HEK293 (cell line): Measurements from ENCODE around the gene ADGRF3.
"Not testable (repeated sequence)": the region's sequence is repeated elsewhere in the genome, so short reads cannot be mapped to it uniquely, and the experiment has no call there.

Source experiments
- CTCF ChIA-PET: fragments of 350-600 bp; formaldehyde crosslinking; extraction: SDS; loops from one replicate; lab custom pipeline; 2021; ENCODE audit warnings: antibody characterized with exemption; lab: Yijun Ruan, JAX
- POLR2A ChIA-PET: fragments of 300-600 bp; formaldehyde crosslinking; extraction: SDS; loops from one replicate; lab custom pipeline; 2020; ENCODE audit warnings: antibody characterized with exemption, inconsistent platforms; lab: Yijun Ruan, JAX
- H3K27ac ChIP-seq: fragments of 200-500 bp; sonication (Bioruptor generic); 2 replicates; pipeline ENCODE4 v1.5.1; 2014; ENCODE audit warnings: low read depth, low read length, control low read depth, inconsistent platforms; ENCODE audit errors: extremely low read depth
- H3K36me3 ChIP-seq, 2 experiments: fragments of 200-500 bp in 1 of 2; sonication (Bioruptor generic) in 1 of 2; 1 replicate in 1 of 2; 2 replicates in 1 of 2; pipeline ENCODE4 v1.5.1; 2014 to 2017; ENCODE audit warnings: inconsistent platforms in 2 of 2, low read length in 2 of 2; ENCODE audit not compliant: control insufficient read depth in 2 of 2, insufficient read depth in 1 of 2
- H3K4me1 ChIP-seq: fragments of 200-500 bp; sonication (Bioruptor generic); 2 replicates; pipeline ENCODE4 v1.5.1; 2014; ENCODE audit warnings: mild to moderate bottlenecking, low read length, inconsistent platforms; ENCODE audit not compliant: control insufficient read depth, insufficient read depth
- H3K4me3 ChIP-seq: 2 replicates; pipeline ENCODE4 v1.5.1; 2011; ENCODE audit warnings: low read depth, mild to moderate bottlenecking, control low read depth, low read length, moderate library complexity
- H3K9me3 ChIP-seq: fragments of 200-500 bp; sonication (Bioruptor generic); 2 replicates; pipeline ENCODE4 v1.5.1; 2014; ENCODE audit warnings: low read depth, low read length, inconsistent platforms; ENCODE audit not compliant: control insufficient read depth, insufficient read depth
- HIC1 ChIP-seq: fragments of 450-650 bp; formaldehyde crosslinking; IDR thresholded peaks from 2 replicates; pipeline ENCODE4 v1.5.1; 2016; ENCODE audit warnings: missing biosample characterization, missing genetic modification characterization
- KLF16 ChIP-seq: fragments of 450-650 bp; formaldehyde crosslinking; IDR thresholded peaks from 2 replicates; pipeline ENCODE4 v1.5.1; 2017; ENCODE audit warnings: missing biosample characterization, missing genetic modification characterization
- ZBTB17 ChIP-seq: fragments of 450-650 bp; formaldehyde crosslinking; IDR thresholded peaks from 2 replicates; pipeline ENCODE4 v1.5.1; 2016; ENCODE audit warnings: missing biosample characterization, missing genetic modification characterization
- ZBTB20 ChIP-seq: fragments of 450-650 bp; formaldehyde crosslinking; IDR thresholded peaks from 2 replicates; pipeline ENCODE4 v1.5.1; 2016; ENCODE audit warnings: missing biosample characterization, missing genetic modification characterization
- ZBTB8A ChIP-seq: fragments of 450-650 bp; formaldehyde crosslinking; IDR thresholded peaks from 2 replicates; pipeline ENCODE4 v1.5.1; 2016; ENCODE audit warnings: missing biosample characterization, missing genetic modification characterization
- ZNF239 ChIP-seq: fragments of 450-650 bp; formaldehyde crosslinking; IDR thresholded peaks from 2 replicates; pipeline ENCODE4 v1.5.1; 2016; ENCODE audit warnings: missing biosample characterization, missing genetic modification characterization
- ZNF311 ChIP-seq: fragments of 450-650 bp; formaldehyde crosslinking; IDR thresholded peaks from 2 replicates; pipeline ENCODE4 v1.5.1; 2017; ENCODE audit warnings: missing biosample characterization, missing genetic modification characterization, borderline replicate concordance
- ZNF394 ChIP-seq: fragments of 450-650 bp; formaldehyde crosslinking; IDR thresholded peaks from 2 replicates; pipeline ENCODE4 v1.5.1; 2016; ENCODE audit warnings: missing biosample characterization, missing genetic modification characterization, mild to moderate bottlenecking, moderate library complexity, borderline replicate concordance
- ZNF416 ChIP-seq: fragments of 450-650 bp; formaldehyde crosslinking; IDR thresholded peaks from 2 replicates; pipeline ENCODE4 v1.5.1; 2016; ENCODE audit warnings: missing biosample characterization, missing genetic modification characterization
- ZNF600 ChIP-seq: fragments of 450-650 bp; formaldehyde crosslinking; IDR thresholded peaks from 2 replicates; pipeline ENCODE4 v1.5.1; 2016; ENCODE audit warnings: missing biosample characterization, missing genetic modification characterization
- ZNF658 ChIP-seq: fragments of 450-650 bp; formaldehyde crosslinking; IDR thresholded peaks from 2 replicates; pipeline ENCODE4; 2016; ENCODE audit warnings: missing biosample characterization, missing genetic modification characterization
- ZNF76 ChIP-seq: fragments of 450-650 bp; formaldehyde crosslinking; IDR thresholded peaks from 2 replicates; pipeline ENCODE4; 2016; ENCODE audit warnings: low read depth, missing biosample characterization, missing genetic modification characterization, borderline replicate concordance
- ZSCAN4 ChIP-seq: fragments of 450-650 bp; formaldehyde crosslinking; IDR thresholded peaks from 2 replicates; pipeline ENCODE4 v1.5.1; 2017; ENCODE audit warnings: missing biosample characterization, missing genetic modification characterization
- TF ChIP-seq, protein P1 (sequence below): fragments of 450-650 bp; formaldehyde crosslinking; IDR thresholded peaks from 2 replicates; pipeline ENCODE4 v1.5.1; 2017; ENCODE audit warnings: missing biosample characterization, missing genetic modification characterization
- TF ChIP-seq, protein P2 (sequence below): fragments of 450-650 bp; formaldehyde crosslinking; IDR thresholded peaks from 2 replicates; pipeline ENCODE4 v1.5.1; 2017; ENCODE audit warnings: missing biosample characterization, mild to moderate bottlenecking, missing genetic modification characterization, moderate library complexity
- TF ChIP-seq, protein P3 (sequence below): fragments of 450-650 bp; formaldehyde crosslinking; IDR thresholded peaks from 2 replicates; pipeline ENCODE4 v1.5.0; 2017; ENCODE audit warnings: missing biosample characterization, missing genetic modification characterization, borderline replicate concordance

Gene ADGRF3

GRCh38 chr2:26355038-26355995 is 8.7 kb upstream of the ADGRF3 start (continued):
- TF ChIP-seq, protein P1, sequence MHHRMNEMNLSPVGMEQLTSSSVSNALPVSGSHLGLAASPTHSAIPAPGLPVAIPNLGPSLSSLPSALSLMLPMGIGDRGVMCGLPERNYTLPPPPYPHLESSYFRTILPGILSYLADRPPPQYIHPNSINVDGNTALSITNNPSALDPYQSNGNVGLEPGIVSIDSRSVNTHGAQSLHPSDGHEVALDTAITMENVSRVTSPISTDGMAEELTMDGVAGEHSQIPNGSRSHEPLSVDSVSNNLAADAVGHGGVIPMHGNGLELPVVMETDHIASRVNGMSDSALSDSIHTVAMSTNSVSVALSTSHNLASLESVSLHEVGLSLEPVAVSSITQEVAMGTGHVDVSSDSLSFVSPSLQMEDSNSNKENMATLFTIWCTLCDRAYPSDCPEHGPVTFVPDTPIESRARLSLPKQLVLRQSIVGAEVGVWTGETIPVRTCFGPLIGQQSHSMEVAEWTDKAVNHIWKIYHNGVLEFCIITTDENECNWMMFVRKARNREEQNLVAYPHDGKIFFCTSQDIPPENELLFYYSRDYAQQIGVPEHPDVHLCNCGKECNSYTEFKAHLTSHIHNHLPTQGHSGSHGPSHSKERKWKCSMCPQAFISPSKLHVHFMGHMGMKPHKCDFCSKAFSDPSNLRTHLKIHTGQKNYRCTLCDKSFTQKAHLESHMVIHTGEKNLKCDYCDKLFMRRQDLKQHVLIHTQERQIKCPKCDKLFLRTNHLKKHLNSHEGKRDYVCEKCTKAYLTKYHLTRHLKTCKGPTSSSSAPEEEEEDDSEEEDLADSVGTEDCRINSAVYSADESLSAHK (tag by site-specific recombination): peak; percentile 61; the same call in 1 of the 2 replicates
- TF ChIP-seq, protein P2, sequence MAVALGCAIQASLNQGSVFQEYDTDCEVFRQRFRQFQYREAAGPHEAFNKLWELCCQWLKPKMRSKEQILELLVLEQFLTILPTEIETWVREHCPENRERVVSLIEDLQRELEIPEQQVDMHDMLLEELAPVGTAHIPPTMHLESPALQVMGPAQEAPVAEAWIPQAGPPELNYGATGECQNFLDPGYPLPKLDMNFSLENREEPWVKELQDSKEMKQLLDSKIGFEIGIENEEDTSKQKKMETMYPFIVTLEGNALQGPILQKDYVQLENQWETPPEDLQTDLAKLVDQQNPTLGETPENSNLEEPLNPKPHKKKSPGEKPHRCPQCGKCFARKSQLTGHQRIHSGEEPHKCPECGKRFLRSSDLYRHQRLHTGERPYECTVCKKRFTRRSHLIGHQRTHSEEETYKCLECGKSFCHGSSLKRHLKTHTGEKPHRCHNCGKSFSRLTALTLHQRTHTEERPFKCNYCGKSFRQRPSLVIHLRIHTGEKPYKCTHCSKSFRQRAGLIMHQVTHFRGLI (tag by site-specific recombination): no peak
- TF ChIP-seq KLF16 (tag by site-specific recombination) (peak; percentile 59), ZBTB8A (tag by site-specific recombination) (0 out of 2 replicates have a peak, but pooled peaks have one; percentile 22), ZNF239 (tag by site-specific recombination) (no peak), ZNF311 (no peak), ZSCAN4 (no peak), ZBTB20 (tag by site-specific recombination) (peak; percentile 63; the same call in 1 of the 2 replicates), ZNF658 (no peak), ZNF394 (tag by site-specific recombination) (no peak; the same call in 1 of the 2 replicates), HIC1 (peak; percentile 81), ZNF416 (tag by site-specific recombination) (no peak), ZNF600 (tag by site-specific recombination) (no peak; the same call in 1 of the 2 replicates)

DNA sequence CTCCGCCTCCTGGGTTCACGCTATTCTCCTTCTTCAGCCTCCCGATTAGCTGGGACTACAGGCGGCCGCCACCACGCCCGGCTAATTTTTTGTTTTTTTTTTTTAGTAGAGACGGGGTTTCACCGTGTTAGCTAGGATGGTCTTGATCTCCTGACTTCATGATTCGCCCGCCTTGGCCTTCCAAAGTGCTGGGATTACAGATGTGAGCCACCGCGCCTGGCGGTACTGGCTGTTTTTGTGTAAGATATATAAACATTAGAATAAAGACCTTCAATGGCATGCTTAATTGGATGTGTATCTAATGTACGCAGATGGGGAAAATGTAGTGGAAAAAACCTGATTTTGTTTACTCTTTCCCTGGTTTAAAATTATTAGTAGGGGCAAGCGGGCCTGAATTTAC is 7.9 kb upstream of the ADGRF3 start:
- not testable (repeated sequence) for H3K9me3 ChIP-seq, H3K4me3 ChIP-seq, H3K27ac ChIP-seq, H3K36me3 ChIP-seq
- POLR2A ChIA-PET: interaction anchor here (1.6 kb wide), 1 partner anchor 9 kb away, joined by 5 read pairs; the partner anchor contains the start of gene SELENOI
- peaks cover 14% of the 10 kb centered on the region; the same call in 1 of the 2 replicates for H3K4me1 ChIP-seq
- CTCF ChIA-PET: interaction anchor here (0.5 to 1.5 kb wide), 3 partner anchors 8 to 107 kb away, joined by 3 to 8 read pairs (median 3); partner anchors contain the start of genes ADGRF3 and SELENOI

GRCh38 chr2:26352892-26353291 is 6.3 kb upstream of the ADGRF3 start:
- no peaks in the 10 kb centered on the region for H3K9me3 ChIP-seq
- ChIA-PET POLR2A (no interaction called here), CTCF (no interaction called here)
- no peaks in the 10 kb centered on the region for H3K36me3 ChIP-seq
- H3K27ac ChIP-seq: no peak overlapping the region
- H3K4me3 ChIP-seq: no peak overlapping the region
- H3K4me1 ChIP-seq: peaks cover 14% of the 10 kb centered on the region; the same call in 1 of the 2 replicates
- TF ChIP-seq ZNF600 (tag by site-specific recombination) (peak; percentile 69), ZBTB17 (tag by site-specific recombination) (peak; percentile 10; the same call in 1 of the 2 replicates), ZNF76 (tag by site-specific recombination) (no peak)
- TF ChIP-seq, protein P3, sequence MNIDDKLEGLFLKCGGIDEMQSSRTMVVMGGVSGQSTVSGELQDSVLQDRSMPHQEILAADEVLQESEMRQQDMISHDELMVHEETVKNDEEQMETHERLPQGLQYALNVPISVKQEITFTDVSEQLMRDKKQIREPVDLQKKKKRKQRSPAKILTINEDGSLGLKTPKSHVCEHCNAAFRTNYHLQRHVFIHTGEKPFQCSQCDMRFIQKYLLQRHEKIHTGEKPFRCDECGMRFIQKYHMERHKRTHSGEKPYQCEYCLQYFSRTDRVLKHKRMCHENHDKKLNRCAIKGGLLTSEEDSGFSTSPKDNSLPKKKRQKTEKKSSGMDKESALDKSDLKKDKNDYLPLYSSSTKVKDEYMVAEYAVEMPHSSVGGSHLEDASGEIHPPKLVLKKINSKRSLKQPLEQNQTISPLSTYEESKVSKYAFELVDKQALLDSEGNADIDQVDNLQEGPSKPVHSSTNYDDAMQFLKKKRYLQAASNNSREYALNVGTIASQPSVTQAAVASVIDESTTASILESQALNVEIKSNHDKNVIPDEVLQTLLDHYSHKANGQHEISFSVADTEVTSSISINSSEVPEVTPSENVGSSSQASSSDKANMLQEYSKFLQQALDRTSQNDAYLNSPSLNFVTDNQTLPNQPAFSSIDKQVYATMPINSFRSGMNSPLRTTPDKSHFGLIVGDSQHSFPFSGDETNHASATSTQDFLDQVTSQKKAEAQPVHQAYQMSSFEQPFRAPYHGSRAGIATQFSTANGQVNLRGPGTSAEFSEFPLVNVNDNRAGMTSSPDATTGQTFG (tag by site-specific recombination): no peak
